SU-DHL-6 (cell line): Measurements from ENCODE around the gene NDUFA7.

Experiments used
- CTCF ChIP-seq: fragments of 200-600 bp; sonication (generic); IDR thresholded peaks from one replicate; pipeline ENCODE4 v1.5.1; 2017; ENCODE audit warnings: antibody characterized with exemption, mild to moderate bottlenecking, low read length, moderate library complexity; ENCODE audit not compliant: insufficient read depth, poor library complexity, severe bottlenecking
- EZH2phosphoT487 ChIP-seq: fragments of 200-600 bp; sonication (generic), shearing (Covaris generic); conservative IDR thresholded peaks from 2 replicates; pipeline ENCODE4 v1.6.1; 2018; ENCODE audit warnings: mild to moderate bottlenecking, antibody characterized with exemption, low read length, moderate library complexity, mixed read lengths

GRCh38 chr19:8316351-8317125, 4.6 kb downstream of the NDUFA7 start:
- TF ChIP-seq CTCF (no peak), EZH2phosphoT487 (no peak)
